NCI-H446 (cell line): ENCODE measurements around the gene AXIN2.
"Not testable (repeated sequence)": the region's sequence is repeated elsewhere in the genome, so short reads cannot be mapped to it uniquely, and the experiment has no call there.

ENCODE experiments used
- DNase-seq, 2 experiments: peaks; one replicate each; lab custom pipeline; 2025; lab: John Stamatoyannopoulos, UW

AXIN2 gene

DNA sequence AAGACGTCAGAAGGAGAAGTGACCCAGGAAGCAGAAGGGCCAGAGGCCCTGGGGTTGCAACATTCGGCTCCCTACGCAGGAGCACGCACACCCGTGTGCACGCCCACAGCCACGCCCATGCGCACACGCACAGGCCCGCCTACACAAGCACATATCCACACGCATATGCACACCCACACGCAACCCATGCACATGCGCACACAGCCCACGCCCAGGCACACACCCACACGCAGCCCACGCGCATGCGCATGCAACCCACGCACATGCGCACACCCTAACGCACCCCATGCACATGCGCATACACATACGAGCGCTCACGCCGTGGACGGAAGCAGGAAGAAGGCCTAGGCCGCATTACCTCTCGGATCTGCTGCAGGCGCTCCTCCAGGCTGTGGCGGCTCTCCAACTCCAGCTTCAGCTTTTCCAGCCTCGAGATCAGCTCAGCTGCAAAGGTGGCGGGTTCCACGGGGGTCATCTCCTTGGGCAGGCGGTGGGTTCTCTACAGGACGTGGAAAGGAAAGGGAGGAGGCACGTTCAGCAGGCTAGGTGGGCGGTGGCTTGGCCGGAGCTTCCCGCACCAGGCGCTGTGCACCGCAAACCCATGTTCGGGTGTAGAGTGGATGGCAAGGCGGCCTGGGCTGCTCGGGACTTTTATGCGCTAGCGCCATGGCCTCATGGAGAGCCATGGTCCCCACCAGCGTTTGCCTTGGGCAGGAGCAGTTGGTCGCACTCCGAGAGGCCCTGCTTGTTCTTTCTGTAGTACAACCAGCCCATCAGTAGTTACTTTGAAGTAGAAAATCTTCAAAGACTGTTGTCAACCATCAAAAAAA lies 23.4 kb downstream of the AXIN2 start:
- DNase-seq = no peak

DNA sequence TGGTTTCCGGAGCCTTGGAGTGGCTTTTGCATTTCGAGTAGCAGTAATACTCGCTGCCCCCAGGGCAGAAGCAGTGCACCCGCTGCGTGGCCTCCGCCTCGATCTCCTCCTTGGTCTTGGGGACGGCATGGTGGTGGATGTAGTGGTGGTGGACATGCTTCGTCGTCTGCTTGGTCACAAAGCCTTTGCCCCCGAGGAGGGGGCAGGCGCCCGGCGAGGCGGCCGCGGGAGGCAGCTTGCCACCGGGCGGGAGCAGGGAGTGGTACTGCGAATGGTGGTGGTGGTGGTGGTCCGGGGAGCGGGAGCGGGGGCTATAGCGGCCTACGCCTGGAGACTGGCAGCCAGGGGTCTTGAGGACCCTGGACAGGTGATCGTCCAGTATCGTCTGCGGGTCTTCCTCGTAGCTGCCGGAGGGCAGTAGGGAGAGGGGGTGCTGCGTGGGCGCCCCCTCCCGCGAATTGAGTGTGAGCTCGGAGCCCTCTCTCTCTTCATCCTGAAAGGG lies 24.1 kb downstream of the AXIN2 start:
- DNase-seq = no peak

DNA sequence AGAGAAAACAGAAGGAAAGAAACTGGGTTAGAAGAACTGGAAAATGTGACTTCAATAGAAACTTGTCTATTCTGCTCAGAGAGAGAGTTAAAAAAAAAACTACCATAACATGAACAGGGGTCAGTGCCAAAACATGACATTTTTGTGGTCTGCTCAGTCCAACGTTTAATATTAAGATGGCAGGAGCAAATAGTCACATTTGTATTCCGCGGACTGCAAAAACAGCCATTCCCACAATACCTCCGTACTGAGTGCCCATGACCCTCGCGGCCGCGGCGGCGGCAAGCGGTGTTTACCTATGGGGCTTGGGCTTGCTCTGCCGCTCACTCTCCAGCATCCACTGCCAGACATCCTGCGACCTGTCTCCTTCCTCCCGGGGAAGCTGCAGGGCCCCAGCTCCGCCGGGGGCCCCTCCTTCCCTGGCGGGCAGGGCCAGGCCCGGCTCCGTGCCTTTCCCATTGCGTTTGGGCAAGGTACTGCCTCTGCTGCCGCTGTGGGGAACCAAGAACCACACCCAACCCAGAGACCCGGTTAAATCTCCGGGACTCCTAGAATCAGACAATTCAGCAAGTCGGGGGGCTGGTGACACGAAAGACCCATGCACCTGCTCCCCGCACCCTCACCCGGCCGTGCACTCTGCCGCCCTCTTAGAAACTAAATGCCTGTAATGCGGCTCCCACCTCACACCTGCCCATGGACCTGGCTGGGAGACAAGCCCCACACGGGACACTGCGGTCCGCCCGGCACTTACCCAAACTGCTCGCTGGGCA lies 24.7 kb downstream of the AXIN2 start:
- DNase-seq = no peak

DNA sequence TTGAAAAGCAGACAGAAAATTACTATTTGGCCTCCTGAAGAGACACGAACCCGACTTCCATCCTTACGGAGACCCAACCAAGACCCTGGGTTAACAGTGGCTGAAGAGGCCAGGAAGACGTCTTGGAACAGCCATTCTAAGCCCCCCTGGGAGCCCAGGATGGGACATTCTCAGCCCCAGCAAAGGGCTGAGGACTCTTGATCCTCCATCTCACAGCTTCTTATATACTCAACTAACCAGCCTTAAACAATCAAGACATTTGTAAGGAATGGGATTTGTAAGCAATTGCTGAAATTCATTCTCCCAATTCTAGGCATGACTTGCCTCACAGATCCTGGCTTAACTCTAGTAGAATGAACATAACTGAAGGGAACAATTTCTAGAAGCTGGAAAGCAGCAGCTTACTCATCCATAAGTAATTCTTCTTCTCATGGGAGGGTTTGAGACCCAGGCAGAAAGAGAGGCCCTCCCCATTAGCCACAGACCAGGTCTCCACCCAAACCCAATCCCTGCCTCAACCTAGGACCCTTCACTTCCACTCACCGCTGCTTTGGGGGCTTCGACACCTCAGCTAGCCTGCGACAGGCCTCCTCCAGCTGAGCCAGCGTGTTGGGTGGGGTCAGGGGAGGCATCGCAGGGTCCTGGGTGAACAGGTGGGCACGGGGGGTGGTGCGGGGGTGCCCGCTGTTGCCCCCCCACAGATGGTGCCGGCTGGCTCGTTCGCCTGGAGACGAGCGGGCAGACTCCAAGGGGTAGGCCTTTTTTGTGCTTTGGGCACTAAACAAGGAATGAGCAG lies 25.5 kb downstream of the AXIN2 start:
- no peak for DNase-seq

DNA sequence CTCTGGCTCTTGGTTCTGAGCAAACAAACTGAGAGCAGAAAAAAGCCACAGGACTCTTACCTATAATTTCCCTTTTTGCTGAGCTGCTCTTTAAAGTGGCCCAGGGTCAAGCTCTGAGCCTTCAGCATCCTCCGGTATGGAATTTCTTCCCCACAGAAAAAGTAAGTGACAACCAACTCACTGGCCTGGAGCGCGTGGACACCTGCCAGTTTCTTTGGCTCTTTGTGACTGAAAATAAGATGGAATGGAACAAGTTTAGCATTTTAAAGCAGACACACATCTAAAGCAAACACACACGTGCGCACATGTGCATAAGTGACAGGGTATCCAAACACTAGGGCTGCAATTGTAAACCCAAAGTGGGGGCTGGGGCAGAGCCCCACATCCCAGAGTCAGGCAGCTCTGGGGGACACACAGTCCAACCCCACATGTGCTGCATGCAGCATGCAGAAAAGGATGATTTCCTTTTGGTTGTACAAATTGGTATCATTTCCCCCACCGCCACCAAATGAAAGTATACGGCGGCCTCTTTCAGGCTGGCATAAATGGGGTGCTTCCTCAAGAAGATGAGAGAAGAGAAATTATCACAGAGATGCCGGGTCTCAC lies 27.5 kb downstream of the AXIN2 start:
- no peak for DNase-seq

DNA sequence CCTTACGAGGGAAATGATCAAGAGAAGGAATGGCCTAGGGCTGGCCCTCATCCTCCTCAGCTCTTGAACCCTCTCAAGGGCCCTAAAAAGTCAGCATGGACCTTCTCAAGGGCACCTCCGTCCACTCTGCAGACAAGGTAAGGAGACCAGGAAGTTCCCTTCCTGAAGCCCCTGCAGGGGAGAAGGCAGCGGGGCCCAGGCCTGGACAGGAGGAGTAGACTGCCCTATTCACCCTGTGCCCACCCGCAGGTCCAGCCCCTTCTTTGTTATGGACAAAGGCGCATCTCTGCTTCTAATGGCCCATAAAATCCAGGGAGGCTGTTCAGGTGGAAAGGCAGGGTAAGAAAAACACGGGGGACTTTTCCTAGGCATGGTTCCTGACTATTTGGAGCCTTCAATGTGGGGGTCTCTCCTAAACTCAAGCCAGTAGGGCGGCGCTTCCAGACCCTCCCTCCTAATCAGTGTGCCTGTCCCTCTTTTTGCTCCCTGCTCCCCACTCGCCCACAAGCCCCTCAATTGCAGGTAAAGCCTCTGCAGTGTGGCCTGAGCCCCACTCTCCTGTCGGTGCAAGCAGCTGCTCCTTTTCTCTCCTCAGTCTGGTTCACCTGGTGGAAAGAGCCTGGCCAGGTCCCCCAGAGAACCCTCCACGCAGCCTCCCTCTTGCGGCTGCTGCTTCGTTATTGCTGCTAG lies 28.2 kb downstream of the AXIN2 start:
- no peak for DNase-seq

DNA sequence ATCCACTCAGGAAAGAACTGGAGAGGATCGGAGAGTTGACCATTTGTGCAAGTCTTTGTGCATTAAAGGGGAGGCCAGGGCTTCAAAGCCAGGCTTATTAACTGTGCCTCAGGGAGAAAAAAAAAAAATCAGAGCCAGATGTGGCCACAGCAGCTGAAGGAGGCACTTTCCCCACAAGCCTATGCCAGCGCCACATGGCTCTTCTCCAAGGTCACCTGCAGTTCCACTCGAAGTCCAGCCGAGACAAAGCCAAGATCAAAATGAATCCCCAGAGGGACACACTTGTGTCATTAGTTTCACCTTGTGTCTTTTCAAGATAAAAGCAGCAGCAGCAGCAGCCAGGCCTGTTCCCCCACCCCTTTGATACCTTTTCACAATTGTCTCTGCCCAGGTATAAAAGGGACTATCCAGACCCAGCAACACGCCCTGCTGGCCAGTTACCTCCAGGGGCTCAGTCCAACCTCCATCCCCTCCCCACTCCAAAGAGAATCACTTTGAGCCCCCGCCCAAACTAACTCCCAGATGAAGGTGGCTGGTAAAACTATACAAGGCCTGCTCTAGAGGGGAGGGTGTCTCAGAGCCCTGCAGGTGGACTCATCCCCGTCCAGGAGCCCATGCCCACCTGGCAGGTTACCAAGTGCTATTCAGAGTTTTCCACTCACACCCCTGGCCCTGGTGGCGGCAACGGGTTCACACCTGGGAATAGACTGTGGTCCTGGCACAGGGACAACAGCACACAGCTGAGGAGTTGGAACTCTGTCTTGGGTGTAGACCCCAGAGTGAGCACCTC lies 29.2 kb downstream of the AXIN2 start:
- no peak for DNase-seq

DNA sequence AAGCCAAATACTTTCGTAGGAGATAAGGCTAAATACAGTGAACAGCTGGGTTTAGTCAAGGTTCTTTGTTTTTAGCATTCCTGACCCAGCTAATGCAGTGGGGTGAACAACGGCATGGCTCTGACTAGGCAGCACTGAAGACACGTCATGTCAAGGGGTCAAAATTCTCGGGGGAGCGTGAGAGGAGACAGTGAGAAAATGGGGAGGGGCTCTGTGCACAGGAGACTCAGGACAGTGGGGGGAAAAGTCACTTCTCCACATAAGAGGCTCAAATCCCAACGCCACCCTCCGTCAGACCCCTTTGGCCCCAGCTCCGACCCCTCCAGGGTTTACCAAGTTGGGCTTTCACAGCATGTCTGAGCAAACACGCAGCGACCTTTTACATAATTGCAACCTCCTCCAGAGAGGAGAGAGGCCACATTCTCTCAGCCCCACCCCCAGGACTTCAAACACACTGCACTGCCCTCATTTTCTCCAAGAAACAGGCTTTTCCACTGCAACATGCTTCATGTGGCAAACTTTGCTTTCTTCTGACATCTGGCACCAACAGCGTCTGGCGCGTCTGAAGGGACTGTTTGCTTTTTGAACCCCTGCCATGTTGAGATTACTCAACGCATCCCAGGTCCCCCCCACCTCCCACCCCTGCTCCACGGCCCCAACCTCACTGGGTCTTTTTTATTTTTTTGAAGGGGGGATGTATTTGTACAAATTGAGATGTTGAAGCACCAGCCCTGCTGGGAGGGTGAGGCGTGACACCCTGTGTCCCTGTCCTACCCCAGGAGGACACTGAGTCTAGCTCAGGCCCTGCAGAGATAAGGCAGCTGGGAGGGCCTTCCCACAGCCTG lies 30.0 kb downstream of the AXIN2 start:
- DNase-seq = peak in 1 of 2 experiments; percentile 48

DNA sequence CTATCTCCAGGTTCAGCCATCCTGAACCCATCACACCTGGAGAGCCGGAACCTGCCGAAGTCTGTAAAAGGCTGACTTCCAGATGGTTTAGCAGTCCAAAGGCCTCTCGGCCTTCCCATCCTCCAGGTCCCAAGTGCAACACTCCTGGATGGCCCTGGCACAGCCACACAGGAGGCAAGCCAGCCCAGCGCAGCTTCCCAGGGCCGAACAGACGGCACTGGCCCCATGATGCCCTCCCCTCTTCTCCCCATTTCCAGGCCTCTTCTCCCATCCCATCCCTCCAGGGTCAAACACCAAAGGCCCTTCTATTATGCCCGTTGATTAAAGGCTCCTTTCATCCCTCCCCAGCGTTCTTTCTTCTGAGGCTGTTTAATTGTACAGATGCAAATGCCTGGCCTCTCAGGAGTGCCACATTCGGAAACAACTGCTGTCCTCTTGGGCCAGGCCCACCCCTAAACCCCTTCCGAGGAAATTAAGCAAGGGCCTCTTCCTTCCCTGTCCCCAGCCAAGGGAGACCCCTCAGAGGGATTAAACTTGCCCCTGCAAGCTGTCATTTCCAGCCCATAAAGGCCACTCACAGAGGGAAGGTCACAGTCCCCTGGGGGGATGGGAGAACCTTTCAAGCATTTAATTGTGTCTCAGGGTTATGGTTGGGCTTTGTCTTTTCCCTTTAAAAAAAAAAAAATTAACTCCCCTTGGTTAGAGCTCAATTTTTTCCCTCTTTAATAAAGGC lies 30.8 kb downstream of the AXIN2 start:
- DNase-seq = no peak

DNA sequence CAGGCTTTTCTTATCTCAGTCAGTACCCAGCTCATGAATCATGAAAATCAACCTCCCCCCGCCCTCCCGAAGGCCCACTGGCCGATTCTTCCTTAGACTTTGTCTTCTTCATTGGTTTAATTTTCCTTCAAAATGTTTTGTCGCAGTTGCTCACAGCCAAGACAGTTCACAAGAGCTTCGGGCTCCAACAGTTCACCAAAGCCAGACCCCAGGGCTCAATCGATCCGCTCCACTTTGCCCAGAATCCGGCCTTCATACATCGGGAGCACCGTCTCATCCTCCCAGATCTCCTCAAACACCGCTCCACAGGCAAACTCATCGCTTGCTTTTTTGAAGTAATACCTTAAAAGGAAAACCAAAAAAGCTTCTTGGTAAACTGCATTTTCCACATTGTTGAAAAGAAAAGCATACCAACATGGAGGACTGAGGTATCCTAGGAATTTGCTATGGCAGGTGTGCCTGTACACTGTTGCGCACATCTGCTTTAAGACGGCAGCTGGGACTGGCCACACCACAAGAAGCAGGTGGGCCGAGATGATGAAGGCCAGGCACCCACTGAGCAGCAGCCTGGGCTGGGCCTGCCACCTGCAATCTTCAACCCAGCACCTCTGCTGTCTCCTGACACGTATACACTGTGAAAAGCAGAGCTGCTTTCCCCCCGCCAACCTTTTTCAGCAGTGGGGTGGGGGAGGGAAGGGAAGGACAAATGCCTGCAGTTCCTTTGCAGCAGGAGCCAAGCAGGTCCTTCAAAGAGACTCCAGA lies 31.5 kb downstream of the AXIN2 start:
- no peak for DNase-seq

DNA sequence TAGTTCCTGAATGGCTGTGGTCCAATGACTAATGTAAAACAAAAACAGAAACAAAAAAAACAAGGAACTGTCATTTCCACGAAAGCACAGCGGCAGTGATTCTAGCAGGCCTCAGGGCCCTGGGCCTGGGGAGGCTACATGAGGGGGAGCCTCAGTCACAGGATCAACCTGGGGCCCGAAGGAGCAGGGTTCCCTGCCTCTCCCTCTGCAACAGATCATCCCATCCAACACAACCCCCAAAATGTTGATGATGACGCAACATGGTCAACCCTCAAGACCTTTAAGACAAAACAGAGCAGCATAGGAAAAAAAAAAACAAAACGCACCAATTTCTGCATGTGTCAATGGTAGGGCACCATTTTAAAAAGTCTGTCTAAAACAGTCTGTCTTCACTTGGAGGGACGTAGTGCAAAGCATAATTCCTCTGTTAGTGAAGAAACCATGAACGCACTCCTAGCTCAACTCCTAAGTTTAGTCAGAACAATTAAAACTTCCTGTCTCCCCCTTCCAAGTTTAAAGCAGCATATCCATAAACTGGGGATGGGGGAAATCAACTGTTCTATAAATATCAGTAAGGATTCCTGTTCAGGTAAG lies 32.3 kb downstream of the AXIN2 start:
- DNase-seq = no peak

DNA sequence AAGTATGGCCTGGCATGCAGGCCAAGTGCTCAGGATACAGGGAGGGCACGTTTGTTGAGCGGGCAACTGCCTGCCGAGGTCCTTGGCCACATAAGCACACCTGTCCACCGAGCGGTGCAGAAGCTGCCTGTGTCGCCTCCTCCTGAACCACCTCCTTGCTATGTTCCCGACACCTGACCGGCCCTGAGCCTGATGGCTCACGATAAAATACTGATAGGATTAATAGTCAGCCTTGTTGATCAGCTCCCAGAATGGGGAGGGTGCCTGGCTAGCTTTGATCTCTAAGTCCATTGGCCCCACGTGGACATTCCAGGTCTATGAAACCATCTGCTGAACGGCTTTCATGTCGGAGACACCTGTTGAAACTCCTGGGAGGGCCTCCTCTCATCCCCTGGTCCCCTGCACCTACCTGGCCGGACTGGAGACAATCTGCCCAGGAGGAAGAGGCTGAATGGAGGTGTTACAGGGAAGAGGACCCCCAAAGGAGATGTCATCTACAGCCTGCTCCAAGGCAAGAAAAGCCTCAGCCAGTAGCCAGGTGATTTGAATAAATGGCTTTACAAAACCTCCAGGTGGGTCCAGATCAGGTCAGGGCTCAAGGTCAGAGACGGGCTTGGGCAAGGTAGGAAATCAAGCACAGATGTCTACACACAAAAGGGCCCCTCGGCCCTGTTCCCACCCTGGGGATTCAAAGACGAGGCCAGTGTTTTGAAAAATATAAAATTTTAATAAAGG lies 33.4 kb downstream of the AXIN2 start:
- no peak for DNase-seq

DNA sequence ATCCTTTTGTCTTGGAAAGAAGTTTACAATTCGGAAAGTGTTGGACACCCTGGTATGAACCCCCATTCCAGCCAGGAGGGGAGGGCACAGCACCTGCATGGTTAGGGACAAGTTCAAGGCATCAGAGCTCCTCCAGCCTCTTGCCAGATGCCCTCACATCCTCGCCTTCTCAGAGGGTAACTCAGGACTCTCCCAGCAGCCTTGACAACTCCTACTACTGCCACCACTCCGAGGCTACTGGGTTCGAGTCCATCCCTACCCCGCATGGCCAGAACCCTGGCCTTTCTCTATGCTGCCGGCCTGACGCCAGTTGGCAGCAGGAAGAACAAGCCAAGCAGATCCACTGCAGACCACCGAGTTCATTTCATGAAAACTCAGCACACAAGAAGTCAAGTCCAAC lies 34.1 kb downstream of the AXIN2 start:
- no peak for DNase-seq

DNA sequence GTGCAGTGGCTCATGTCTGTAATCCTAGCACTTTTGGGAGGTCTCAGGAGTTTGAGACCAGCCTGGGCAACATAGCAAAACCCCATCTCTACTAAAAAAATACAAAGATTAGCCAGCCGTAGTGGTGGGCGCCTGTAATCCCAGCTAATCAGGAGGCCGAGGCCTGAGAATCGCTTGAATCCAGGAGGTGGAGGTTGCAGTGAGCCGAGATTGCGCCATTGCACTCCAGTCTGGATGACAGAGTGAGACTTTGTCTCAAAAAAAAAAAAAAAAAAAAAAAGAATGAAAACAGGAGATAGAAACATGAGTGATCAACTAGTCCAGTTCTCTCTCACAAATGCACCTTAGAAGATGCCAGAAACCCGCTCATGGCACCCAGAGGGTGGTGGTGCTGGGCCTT lies 34.6 kb downstream of the AXIN2 start:
- DNase-seq = not testable (repeated sequence)

DNA sequence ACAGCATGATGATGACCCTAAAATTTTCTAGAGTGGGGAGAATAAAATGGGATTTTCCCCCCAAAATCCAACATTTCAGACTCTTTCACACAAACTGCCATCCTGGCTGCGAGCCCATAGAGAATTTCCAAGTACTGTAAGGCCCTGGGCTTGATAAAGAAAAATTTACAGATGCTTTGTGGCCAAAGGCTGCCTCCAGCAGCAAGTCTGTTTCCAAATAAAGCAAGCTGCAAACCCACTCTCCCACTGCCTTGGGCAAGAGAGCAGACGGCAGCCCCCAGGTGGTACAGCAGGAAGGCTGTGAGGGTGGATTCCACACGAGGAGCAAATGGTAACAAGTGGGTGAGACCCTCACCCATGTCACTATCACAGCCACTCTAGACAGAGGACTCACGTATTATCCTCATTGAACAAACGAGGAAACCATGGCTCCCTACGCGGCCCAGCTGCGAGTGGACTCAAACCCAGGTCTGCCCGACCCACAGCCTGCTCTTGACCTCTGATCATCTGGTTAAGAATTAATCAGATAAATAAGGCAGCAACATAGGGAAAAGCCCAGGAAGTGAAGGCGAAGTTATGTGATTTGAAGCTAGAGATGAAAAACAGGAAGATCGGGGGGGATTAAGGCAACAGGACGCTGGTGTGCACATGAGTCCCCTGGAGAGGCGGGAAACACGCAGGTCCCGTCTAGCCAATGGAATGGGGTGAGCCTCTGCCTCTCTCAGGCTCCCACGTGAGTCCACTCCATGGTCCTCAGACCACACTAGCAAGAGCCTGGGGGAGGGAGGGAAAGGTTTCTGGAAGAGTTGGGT lies 37.4 kb downstream of the AXIN2 start:
- DNase-seq = no peak

DNA sequence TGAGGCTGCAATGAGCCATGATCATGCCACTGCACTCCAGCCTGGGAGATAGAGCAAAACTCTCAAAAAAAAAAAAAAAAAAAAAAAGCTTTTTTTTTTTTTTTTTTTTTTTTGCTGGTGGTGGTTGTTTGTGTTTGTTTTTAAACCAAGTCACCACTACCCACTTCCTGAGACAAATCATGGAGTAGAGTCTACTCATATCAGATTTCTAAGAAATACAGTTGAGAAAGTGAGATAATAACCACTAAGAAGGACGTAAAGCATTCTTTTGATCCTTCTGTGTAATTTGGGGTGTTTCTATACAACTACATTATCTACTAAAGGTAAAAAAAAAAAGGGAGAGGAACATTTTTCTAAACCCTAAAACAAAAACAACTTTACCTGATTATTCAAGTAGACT lies 38.0 kb downstream of the AXIN2 start:
- no peak for DNase-seq
